ENCODE data around the gene ZC3HAV1L.

- TF ChIP-seq POLR2AphosphoS5 (IDR thresholded peaks at IDR 0.05; ENCODE audit: borderline replicate concordance, low read depth, low read length) = no peak
- no peak for TF ChIP-seq EZH2 (IDR thresholded peaks at IDR 0.05)
Measured at GRCh38 chr7:139047970-139048369, 12.1 kb upstream of the ZC3HAV1L start.

All from SK-N-MC (cell line).